Mesenchymal stem cell (in vitro differentiated cells and primary cell): Measurements from ENCODE around the gene FGGY.

Source experiments
- DNase-seq: peaks from one replicate; pipeline ENCODE4 v3.0.0-alpha.2; 2013
- H2AFZ ChIP-seq: one replicate; pipeline ENCODE4 v1.6.1; 2013; ENCODE audit warnings: low read depth, mild to moderate bottlenecking, control low read depth, inconsistent platforms, low read length, moderate library complexity
- H2AK5ac ChIP-seq: 2 replicates; pipeline ENCODE4 v1.6.1; 2013; ENCODE audit warnings: low read length, moderate library complexity, mild to moderate bottlenecking, inconsistent platforms; ENCODE audit not compliant: severe bottlenecking
- H2BK120ac ChIP-seq: one replicate; pipeline ENCODE4 v1.6.1; 2013; ENCODE audit warnings: low read depth, mild to moderate bottlenecking, inconsistent platforms, low read length, moderate library complexity
- H2BK12ac ChIP-seq, 2 experiments: one replicate each; pipeline ENCODE4 v1.6.1; 2013; ENCODE audit warnings: inconsistent platforms in 2 of 2, low read length in 2 of 2, mild to moderate bottlenecking in 2 of 2, moderate library complexity in 2 of 2, control low read depth in 1 of 2
- H2BK15ac ChIP-seq: one replicate; pipeline ENCODE4 v1.6.1; 2013; ENCODE audit warnings: mild to moderate bottlenecking, low read depth, inconsistent platforms; ENCODE audit not compliant: poor library complexity, severe bottlenecking
- H2BK5ac ChIP-seq: 2 replicates; pipeline ENCODE4 v1.6.1; 2013; ENCODE audit warnings: low read depth, mild to moderate bottlenecking, low read length, control low read depth, inconsistent platforms; ENCODE audit not compliant: poor library complexity, severe bottlenecking
- H3K14ac ChIP-seq, 2 experiments: one replicate each; pipeline ENCODE4 v1.6.1; 2013; ENCODE audit warnings: inconsistent platforms in 2 of 2, low read length in 2 of 2, control low read depth in 1 of 2, mild to moderate bottlenecking in 1 of 2, moderate library complexity in 1 of 2
- H3K18ac ChIP-seq, 2 experiments: one replicate each; pipeline ENCODE4 v1.6.1; 2013; ENCODE audit warnings: inconsistent platforms in 2 of 2, low read length in 2 of 2, control low read depth in 1 of 2, low read depth in 1 of 2, mild to moderate bottlenecking in 1 of 2
- H3K23ac ChIP-seq, 2 experiments: one replicate each; pipeline ENCODE4 v1.6.1; 2013; ENCODE audit warnings: inconsistent platforms in 2 of 2, low read length in 2 of 2, mild to moderate bottlenecking in 2 of 2, moderate library complexity in 2 of 2, control low read depth in 1 of 2
- H3K27ac ChIP-seq: 2 replicates; pipeline ENCODE4 v1.5.1; 2013; ENCODE audit warnings: mild to moderate bottlenecking, moderate library complexity, low read length, control low read depth, inconsistent platforms; ENCODE audit not compliant: poor library complexity, severe bottlenecking
- H3K27me3 ChIP-seq, 2 experiments: 2 replicates each; pipeline versions ENCODE4 v1.6.1 to v1.7.0; 2013; ENCODE audit warnings: low read length in 2 of 2, mild to moderate bottlenecking in 2 of 2, moderate library complexity in 2 of 2, control low read depth in 1 of 2, inconsistent platforms in 1 of 2; ENCODE audit not compliant: control insufficient read depth in 1 of 2, insufficient read depth in 1 of 2
- H3K36me3 ChIP-seq, 2 experiments: 2 replicates each; pipeline versions ENCODE4 v1.6.1 to v1.7.0; 2013; ENCODE audit warnings: low read length in 2 of 2, control low read depth in 1 of 2, inconsistent platforms in 1 of 2, low read depth in 1 of 2, mild to moderate bottlenecking in 1 of 2; ENCODE audit not compliant: insufficient read depth in 2 of 2, control insufficient read depth in 1 of 2
- H3K4ac ChIP-seq, 2 experiments: one replicate each; pipeline ENCODE4 v1.6.1; 2013; ENCODE audit warnings: inconsistent platforms in 2 of 2, low read length in 2 of 2, mild to moderate bottlenecking in 2 of 2, moderate library complexity in 2 of 2, control low read depth in 1 of 2, low read depth in 1 of 2
- H3K4me1 ChIP-seq: 2 replicates; pipeline ENCODE4 v1.6.1; 2013; ENCODE audit warnings: low read depth, low read length, control low read depth; ENCODE audit not compliant: control insufficient read depth, insufficient read depth
- H3K4me2 ChIP-seq: 2 replicates; pipeline ENCODE4 v1.6.1; 2013; ENCODE audit warnings: low read length, mild to moderate bottlenecking, inconsistent platforms; ENCODE audit not compliant: poor library complexity, severe bottlenecking
- H3K4me3 ChIP-seq, 2 experiments: 2 replicates each; pipeline versions ENCODE4 v1.5.1 to v1.7.0; 2013; ENCODE audit warnings: low read length in 2 of 2, mild to moderate bottlenecking in 2 of 2, control low read depth in 1 of 2, low read depth in 1 of 2; ENCODE audit not compliant: insufficient read depth in 1 of 2
- H3K79me1 ChIP-seq: replicated peaks from 2 replicates; pipeline ENCODE4 v1.6.1; 2013; ENCODE audit warnings: mild to moderate bottlenecking, control low read depth, low read length, inconsistent platforms; ENCODE audit not compliant: poor library complexity, severe bottlenecking
- H3K9ac ChIP-seq: 2 replicates; pipeline ENCODE4 v1.7.0; 2013; ENCODE audit warnings: mild to moderate bottlenecking, low read length, moderate library complexity
- H3K9me3 ChIP-seq: 2 replicates; pipeline ENCODE4 v1.7.0; 2013; ENCODE audit warnings: mild to moderate bottlenecking, low read length; ENCODE audit not compliant: control insufficient read depth
- H4K8ac ChIP-seq: one replicate; pipeline ENCODE4 v1.6.1; 2013; ENCODE audit warnings: inconsistent platforms, mild to moderate bottlenecking, low read length, moderate library complexity
- H4K91ac ChIP-seq: one replicate; pipeline ENCODE4 v1.6.1; 2013; ENCODE audit warnings: mild to moderate bottlenecking, low read length, inconsistent platforms
- WGBS: methylation state at CpG from one replicate; pipeline ENCODE4 v1.1.7; 2013; ENCODE audit warnings: mixed read lengths; 5-methylcytosine and 5-hydroxymethylcytosine counted together

Gene FGGY

GRCh38 chr1:59288046-59288445 is 8.8 kb upstream of the FGGY start:
- Histone ChIP-seq H2BK15ac (no peak overlapping the region), H3K27ac (no peak overlapping the region), H3K18ac (no peak overlapping the region), H3K23ac (no peak overlapping the region), H3K36me3 (no peaks in the 10 kb centered on the region), H4K91ac (no peak overlapping the region), H2BK5ac (no peak overlapping the region), H2AFZ (no peak overlapping the region), H4K8ac (no peak overlapping the region), H3K9me3 (no peaks in the 10 kb centered on the region), H2BK120ac (no peak overlapping the region), H3K9ac (no peak overlapping the region), H3K27me3 (no peaks in the 10 kb centered on the region), H2BK12ac (no peak overlapping the region), H3K4ac (no peak overlapping the region), H3K4me1 (peaks cover 3% of the 10 kb centered on the region), H3K4me2 (no peak overlapping the region), H3K4me3 (no peak overlapping the region), H3K14ac (no peak overlapping the region), H3K79me1 (no peaks in the 10 kb centered on the region), H2AK5ac (no peak overlapping the region)
- WGBS, result no CpG with 5 or more reads among the region's 3 CpGs
- DNase-seq, result no peak

GRCh38 chr1:59289570-59289969 is 7.3 kb upstream of the FGGY start:
- H3K79me1 ChIP-seq, result no peaks in the 10 kb centered on the region
- no peak overlapping the region for H3K23ac ChIP-seq
- no peaks in the 10 kb centered on the region for H3K9me3 ChIP-seq
- no peak overlapping the region for H3K9ac ChIP-seq
- peaks cover 3% of the 10 kb centered on the region for H3K4me1 ChIP-seq
- WGBS, result 95% methylated on average over 2 of the region's 2 CpGs
- peak overlapping the region; percentile 83 for H4K91ac ChIP-seq
- no peak overlapping the region for H3K4me3 ChIP-seq
- H2AK5ac ChIP-seq, result peak overlapping the region; percentile 20
- H3K27me3 ChIP-seq, result no peaks in the 10 kb centered on the region
- H2BK5ac ChIP-seq, result no peak overlapping the region
- H3K14ac ChIP-seq, result no peak overlapping the region
- H3K36me3 ChIP-seq, result no peaks in the 10 kb centered on the region
- no peak overlapping the region for H2BK120ac ChIP-seq
- no peak overlapping the region for H3K4me2 ChIP-seq
- H2BK12ac ChIP-seq, result peak overlapping the region; percentile 65 to 78
- H3K27ac ChIP-seq, result no peak overlapping the region
- H3K4ac ChIP-seq, result peak overlapping the region in 1 of 2 experiments; percentile 47
- peak overlapping the region; percentile 56 for H4K8ac ChIP-seq
- H2BK15ac ChIP-seq, result no peak overlapping the region
- no peak for DNase-seq
- H3K18ac ChIP-seq, result peak overlapping the region; percentile 54 to 58
- H2AFZ ChIP-seq, result no peak overlapping the region

GRCh38 chr1:59290193-59290949 is 6.5 kb upstream of the FGGY start:
- no peak overlapping the region for H3K9ac ChIP-seq
- H3K4me3 ChIP-seq, result no peak overlapping the region
- H3K79me1 ChIP-seq, result no peaks in the 10 kb centered on the region
- H3K23ac ChIP-seq, result no peak overlapping the region
- H3K14ac ChIP-seq, result no peak overlapping the region
- H2BK120ac ChIP-seq, result no peak overlapping the region
- 67% methylated on average over 8 of the region's 9 CpGs for WGBS
- H2BK12ac ChIP-seq, result peak overlapping the region in 1 of 2 experiments; percentile 53
- H3K36me3 ChIP-seq, result no peaks in the 10 kb centered on the region
- peaks cover 3% of the 10 kb centered on the region for H3K4me1 ChIP-seq
- H4K91ac ChIP-seq, result no peak overlapping the region
- no peak overlapping the region for H2BK15ac ChIP-seq
- no peak overlapping the region for H4K8ac ChIP-seq
- no peak overlapping the region for H3K4me2 ChIP-seq
- H3K27me3 ChIP-seq, result no peaks in the 10 kb centered on the region
- DNase-seq, result peak; percentile 58
- H2AFZ ChIP-seq, result no peak overlapping the region
- no peak overlapping the region for H3K4ac ChIP-seq
- peak overlapping the region; percentile 15 for H2AK5ac ChIP-seq
- no peak overlapping the region for H2BK5ac ChIP-seq
- no peak overlapping the region for H3K27ac ChIP-seq
- H3K18ac ChIP-seq, result peak overlapping the region in 1 of 2 experiments; percentile 25
- no peaks in the 10 kb centered on the region for H3K9me3 ChIP-seq

GRCh38 chr1:59291561-59291960 is 5.3 kb upstream of the FGGY start:
- H2BK12ac ChIP-seq, result no peak overlapping the region
- no peak overlapping the region for H2AK5ac ChIP-seq
- H3K14ac ChIP-seq, result no peak overlapping the region
- H3K4ac ChIP-seq, result no peak overlapping the region
- no peak overlapping the region for H3K4me2 ChIP-seq
- H2BK15ac ChIP-seq, result no peak overlapping the region
- H3K27me3 ChIP-seq, result no peaks in the 10 kb centered on the region
- no peaks in the 10 kb centered on the region for H3K79me1 ChIP-seq
- H3K4me3 ChIP-seq, result no peak overlapping the region
- no peak overlapping the region for H3K9ac ChIP-seq
- no peak overlapping the region for H3K18ac ChIP-seq
- no peak overlapping the region for H2AFZ ChIP-seq
- no peak for DNase-seq
- no peak overlapping the region for H2BK5ac ChIP-seq
- no peaks in the 10 kb centered on the region for H3K9me3 ChIP-seq
- H4K91ac ChIP-seq, result no peak overlapping the region
- H3K23ac ChIP-seq, result no peak overlapping the region
- H3K27ac ChIP-seq, result no peak overlapping the region
- no peaks in the 10 kb centered on the region for H3K36me3 ChIP-seq
- H4K8ac ChIP-seq, result no peak overlapping the region
- H2BK120ac ChIP-seq, result no peak overlapping the region
- no peaks in the 10 kb centered on the region for H3K4me1 ChIP-seq
